Transverse colon (tissue), 4 donors: ENCODE data around the gene IL22RA2. TPM values are rescaled to one million over a fixed set of nuclear protein-coding genes. Genes with fewer than 3 reads are reported as not detected.

ENCODE experiments used
- DNase-seq: peaks from one replicate; pipeline ENCODE4 v3.0.0-alpha.2; 2019
- H3K27ac ChIP-seq, 4 donors: fragments of 200-600 bp; sonication (generic); 2 replicates each; pipeline ENCODE4 v1.5.1; 2016 to 2018; ENCODE audit warnings: inconsistent platforms in 4 of 4
- H3K27me3 ChIP-seq: fragments of 200-600 bp; sonication (generic); 2 replicates; pipeline ENCODE4 v1.5.1; 2017; ENCODE audit warnings: inconsistent platforms
- H3K36me3 ChIP-seq, 4 donors: fragments of 200-600 bp; sonication (generic); 2 replicates each; pipeline ENCODE4 v1.5.1; 2017 to 2019; ENCODE audit warnings: inconsistent platforms in 4 of 4
- H3K4me1 ChIP-seq, 4 donors: fragments of 200-600 bp; sonication (generic); 2 replicates each; pipeline ENCODE4 v1.5.1; 2017 to 2020; ENCODE audit warnings: inconsistent platforms in 4 of 4
- H3K4me3 ChIP-seq, 4 donors: fragments of 200-600 bp; sonication (generic); 1 replicate in 1 of 4; 2 replicates in 3 of 4; pipeline versions ENCODE4 v1.5.1 to v1.6.1; 2017 to 2019; ENCODE audit warnings: inconsistent platforms in 4 of 4
- H3K9me3 ChIP-seq, 2 donors: fragments of 200-600 bp; sonication (generic); 2 replicates each; pipeline ENCODE4 v1.5.1; 2017 to 2019; ENCODE audit warnings: inconsistent platforms in 2 of 2
- EP300 ChIP-seq: sonication (generic); formaldehyde crosslinking; IDR thresholded peaks from one replicate; pipeline ENCODE4 v1.6.1; 2017; ENCODE audit warnings: antibody characterized with exemption, low read depth
- POLR2A ChIP-seq: fragments of 450-650 bp; IDR thresholded peaks from one replicate; pipeline ENCODE4 v1.6.1; 2016; ENCODE audit warnings: antibody characterized with exemption, mild to moderate bottlenecking, moderate library complexity
- POLR2AphosphoS5 ChIP-seq, 3 donors: sonication (generic); formaldehyde crosslinking; IDR thresholded peaks; one replicate each; pipeline ENCODE4 v1.6.1; 2016; ENCODE audit warnings: antibody characterized with exemption in 3 of 3
- WGBS, 2 donors: methylation state at CpG; one replicate each; pipeline ENCODE4 v1.1.5; 2018; ENCODE audit warnings: low coverage in 1 of 2; 5-methylcytosine and 5-hydroxymethylcytosine counted together
- in situ Hi-C, 4 donors: fragments of 200-750 bp; cut with MboI; loops; one replicate each; pipeline versions ENCODE4 v1.15.0 to v1.15.1; 2017; ENCODE audit warnings: low sequenced_read_pairs in 3 of 4, low pct_ligation_motif_present in 1 of 4, low pct_unique_long_range_greater_than_20kb in 1 of 4
- intact Hi-C: fragments of 100-400 bp; cut with DNase I; formaldehyde crosslinking; loops from one replicate; pipeline ENCODE4 v1.15.1; 2023; ENCODE audit warnings: low total_unique reads
- total RNA-seq, 4 donors: library from RNA; depleted of rRNA; stranded (reverse); fragments of >200 nt; gene quantifications; one replicate each; pipeline ENCODE4 v1.1.0, GENCODE V29; 2016
- TF ChIP-seq, protein P1 (sequence below), 5 experiments: fragments of 200-600 bp in 3 of 5; fragments of 450-650 bp in 2 of 5; sonication (generic) in 3 of 5; IDR thresholded peaks; 1 replicate in 2 of 5; 2 replicates in 3 of 5; pipeline ENCODE4 v1.5.1; 2016 to 2017; ENCODE audit warnings: antibody characterized with exemption in 5 of 5, inconsistent platforms in 3 of 5, mild to moderate bottlenecking in 2 of 5, moderate library complexity in 1 of 5

IL22RA2 gene
- total RNA-seq, 4 donors from 2014 or later: 0.16 TPM; not detected in 3

GRCh38 chr6:137117581-137117980 is 55.9 kb downstream of the IL22RA2 start:
- in situ Hi-C loops: no loop called here

DNA sequence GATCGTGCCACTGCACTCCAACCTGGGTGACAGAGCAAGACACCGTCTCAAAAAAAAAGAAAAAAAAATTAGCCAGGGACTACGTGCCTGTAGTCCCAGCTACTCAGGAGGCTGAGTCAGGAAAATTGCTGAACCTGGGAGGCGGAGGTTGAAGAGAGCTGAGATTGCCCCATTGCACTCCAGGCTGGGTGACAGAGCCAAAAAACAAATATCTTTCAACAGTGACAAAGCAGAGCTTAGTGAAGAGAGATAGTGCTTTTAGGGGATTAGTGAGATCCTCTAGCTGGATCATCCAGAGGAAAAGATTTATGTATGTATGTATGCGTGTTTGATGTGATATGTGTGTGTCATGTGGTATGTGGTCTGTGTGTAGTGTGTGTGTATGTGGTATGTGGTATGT is 56.6 kb downstream of the IL22RA2 start:
- H3K27me3 ChIP-seq: no peaks in the 10 kb centered on the region
- TF ChIP-seq POLR2A: no peak
- TF ChIP-seq POLR2AphosphoS5 (IDR thresholded peaks at IDR 0.05): no peak
- TF ChIP-seq EP300: no peak
- TF ChIP-seq, protein P1, sequence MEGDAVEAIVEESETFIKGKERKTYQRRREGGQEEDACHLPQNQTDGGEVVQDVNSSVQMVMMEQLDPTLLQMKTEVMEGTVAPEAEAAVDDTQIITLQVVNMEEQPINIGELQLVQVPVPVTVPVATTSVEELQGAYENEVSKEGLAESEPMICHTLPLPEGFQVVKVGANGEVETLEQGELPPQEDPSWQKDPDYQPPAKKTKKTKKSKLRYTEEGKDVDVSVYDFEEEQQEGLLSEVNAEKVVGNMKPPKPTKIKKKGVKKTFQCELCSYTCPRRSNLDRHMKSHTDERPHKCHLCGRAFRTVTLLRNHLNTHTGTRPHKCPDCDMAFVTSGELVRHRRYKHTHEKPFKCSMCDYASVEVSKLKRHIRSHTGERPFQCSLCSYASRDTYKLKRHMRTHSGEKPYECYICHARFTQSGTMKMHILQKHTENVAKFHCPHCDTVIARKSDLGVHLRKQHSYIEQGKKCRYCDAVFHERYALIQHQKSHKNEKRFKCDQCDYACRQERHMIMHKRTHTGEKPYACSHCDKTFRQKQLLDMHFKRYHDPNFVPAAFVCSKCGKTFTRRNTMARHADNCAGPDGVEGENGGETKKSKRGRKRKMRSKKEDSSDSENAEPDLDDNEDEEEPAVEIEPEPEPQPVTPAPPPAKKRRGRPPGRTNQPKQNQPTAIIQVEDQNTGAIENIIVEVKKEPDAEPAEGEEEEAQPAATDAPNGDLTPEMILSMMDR (IDR thresholded peaks at IDR 0.05): no peak
- H3K4me1 ChIP-seq: no peaks in the 10 kb centered on the region
- peaks cover 0 to 7% of the 10 kb centered on the region in 2 donors for H3K9me3 ChIP-seq
- H3K4me3 ChIP-seq: no peak overlapping the region
- WGBS, 2 donors: 56 to 84% methylated on average over 3 to 5 of the region's 5 CpGs
- intact Hi-C loops (no loop called here), in situ Hi-C loops (no loop called here)
- no peak overlapping the region for H3K27ac ChIP-seq
- no peak for DNase-seq
- no peaks in the 10 kb centered on the region for H3K36me3 ChIP-seq

More at GRCh38 chr6:137117581-137117980, 55.9 kb downstream of the IL22RA2 start:
- TF ChIP-seq POLR2AphosphoS5 (IDR thresholded peaks at IDR 0.05) (no peak), EP300 (no peak), POLR2A (no peak)
- TF ChIP-seq, protein P1 (IDR thresholded peaks at IDR 0.05): no peak
- DNase-seq: no peak
- no peak overlapping the region for H3K4me3 ChIP-seq
- 94% methylated on average over 2 of the region's 2 CpGs for WGBS, 2 donors
- peaks cover 0 to 7% of the 10 kb centered on the region in 2 donors for H3K9me3 ChIP-seq
- H3K4me1 ChIP-seq: no peaks in the 10 kb centered on the region
- no peaks in the 10 kb centered on the region for H3K36me3 ChIP-seq
- intact Hi-C loops: no loop called here
- no peak overlapping the region for H3K27ac ChIP-seq
- no peaks in the 10 kb centered on the region for H3K27me3 ChIP-seq

GRCh38 chr6:137115658-137116057 is 57.8 kb downstream of the IL22RA2 start:
- intact Hi-C loops (no loop called here), in situ Hi-C loops (no loop called here)
- no peak for DNase-seq
- Histone ChIP-seq H3K36me3 (no peaks in the 10 kb centered on the region), H3K4me3 (no peak overlapping the region), H3K4me1 (no peaks in the 10 kb centered on the region), H3K27ac (no peak overlapping the region), H3K27me3 (no peaks in the 10 kb centered on the region), H3K9me3 (peaks cover 0 to 7% of the 10 kb centered on the region in 2 donors)
- TF ChIP-seq EP300 (no peak), POLR2AphosphoS5 (IDR thresholded peaks at IDR 0.05) (no peak), POLR2A (no peak)
- TF ChIP-seq, protein P1 (IDR thresholded peaks at IDR 0.05): no peak
- 75 to 83% methylated on average over 2 of the region's 2 CpGs for WGBS, 2 donors

GRCh38 chr6:137112067-137112355 is 61.4 kb downstream of the IL22RA2 start:
- no peaks in the 10 kb centered on the region for H3K9me3 ChIP-seq
- no peaks in the 10 kb centered on the region for H3K27me3 ChIP-seq
- no peaks in the 10 kb centered on the region for H3K36me3 ChIP-seq
- no peak overlapping the region for H3K27ac ChIP-seq
- in situ Hi-C loops: no loop called here
- 43 to 93% methylated on average over 1 to 5 of the region's 5 CpGs for WGBS, 2 donors
- intact Hi-C loops: no loop called here
- no peak overlapping the region for H3K4me3 ChIP-seq
- no peak for DNase-seq
- no peaks in the 10 kb centered on the region for H3K4me1 ChIP-seq
- TF ChIP-seq POLR2AphosphoS5 (IDR thresholded peaks at IDR 0.05) (no peak), POLR2A (no peak), EP300 (no peak)
- TF ChIP-seq, protein P1 (IDR thresholded peaks at IDR 0.05): no peak
